GM23338 (cell line): ENCODE data around the gene ZNF358. TPM values are rescaled to one million over a fixed set of nuclear protein-coding genes. Genes with fewer than 3 reads are reported as not detected.

Source experiments
- ATAC-seq: fragments of 200-7000 bp; cut with Tn5 transposase; 3 replicates; pipeline ENCODE4 v1.9.1; 2020
- DNase-seq: peaks from one replicate; pipeline ENCODE4 v3.0.0-alpha.2; 2015; ENCODE audit warnings: low spot score
- H2AFZ ChIP-seq: fragments of 200-600 bp; sonication (generic); 2 replicates; pipeline ENCODE4 v1.8.0; 2016; ENCODE audit warnings: antibody characterized with exemption, mild to moderate bottlenecking, moderate library complexity
- H3F3A ChIP-seq: fragments of 200-600 bp; sonication (generic); replicated peaks from 2 replicates; pipeline ENCODE4 v1.8.0; 2017; ENCODE audit warnings: antibody characterized with exemption, mixed run types, low read depth
- H3K27ac ChIP-seq: fragments of 200-600 bp; sonication (generic); 2 replicates; pipeline ENCODE4 v1.6.1; 2016; ENCODE audit warnings: low read depth
- H3K27me3 ChIP-seq: fragments of 200-600 bp; sonication (generic); 2 replicates; pipeline ENCODE4 v1.8.0; 2016; ENCODE audit warnings: mild to moderate bottlenecking, mixed run types, moderate library complexity; ENCODE audit not compliant: insufficient read depth
- H3K36me3 ChIP-seq: fragments of 200-600 bp; sonication (generic); 2 replicates; pipeline ENCODE4 v1.8.0; 2016; ENCODE audit warnings: mild to moderate bottlenecking; ENCODE audit not compliant: insufficient read depth
- H3K4me1 ChIP-seq: fragments of 200-600 bp; sonication (generic); 2 replicates; pipeline ENCODE4 v1.8.0; 2016; ENCODE audit warnings: mild to moderate bottlenecking, moderate library complexity; ENCODE audit not compliant: insufficient read depth
- H3K4me2 ChIP-seq: fragments of 200-600 bp; sonication (generic); 2 replicates; pipeline ENCODE4 v1.7.1; 2017; ENCODE audit warnings: mixed run types
- H3K4me3 ChIP-seq: fragments of 200-600 bp; sonication (generic); 2 replicates; pipeline ENCODE4 v1.6.1; 2016; ENCODE audit warnings: mixed run types
- H3K79me2 ChIP-seq: fragments of 200-600 bp; sonication (generic); replicated peaks from 2 replicates; pipeline ENCODE4 v1.8.0; 2017; ENCODE audit warnings: mild to moderate bottlenecking; ENCODE audit not compliant: insufficient read depth
- H3K9me2 ChIP-seq: fragments of 200-600 bp; sonication (generic); 2 replicates; pipeline ENCODE4 v1.8.0; 2017; ENCODE audit not compliant: insufficient read depth
- H4K20me1 ChIP-seq: fragments of 200-600 bp; sonication (generic); replicated peaks from 2 replicates; pipeline ENCODE4 v1.8.0; 2017; ENCODE audit warnings: mild to moderate bottlenecking; ENCODE audit not compliant: insufficient read depth
- H3K27ac Mint-ChIP-seq: 2 replicates; pipeline ENCODE4 v1.8.0; 2020; ENCODE audit warnings: inconsistent platforms, mild to moderate bottlenecking, moderate library complexity, mixed read lengths
- H3K27me3 Mint-ChIP-seq: 3 replicates; pipeline ENCODE4 v1.8.0; 2022; ENCODE audit warnings: low read depth, mild to moderate bottlenecking, moderate library complexity, mixed read lengths, inconsistent platforms; ENCODE audit not compliant: insufficient read depth, poor library complexity
- H3K36me3 Mint-ChIP-seq: 3 replicates; pipeline ENCODE4 v1.8.0; 2021; ENCODE audit warnings: low read depth, mild to moderate bottlenecking, inconsistent platforms, moderate library complexity, mixed read lengths
- H3K4me1 Mint-ChIP-seq: 3 replicates; pipeline ENCODE4 v1.8.0; 2020; ENCODE audit warnings: mild to moderate bottlenecking, inconsistent platforms, mixed read lengths
- H3K4me3 Mint-ChIP-seq: 3 replicates; pipeline ENCODE4 v1.8.0; 2021; ENCODE audit warnings: moderate library complexity, mild to moderate bottlenecking, inconsistent platforms, mixed read lengths
- H3K9me3 Mint-ChIP-seq: 3 replicates; pipeline ENCODE4 v1.8.0; 2020; ENCODE audit warnings: moderate library complexity, mild to moderate bottlenecking, inconsistent platforms, mixed read lengths
- CTCF ChIP-seq, 2 experiments: fragments of 200-600 bp in 1 of 2; sonication (generic) in 1 of 2; conservative IDR thresholded peaks; 2 replicates each; pipeline versions ENCODE4 v1.5.1 to v1.6.1; 2016 to 2017; ENCODE audit warnings: antibody characterized with exemption in 2 of 2, low read depth in 2 of 2, mild to moderate bottlenecking in 2 of 2, moderate library complexity in 1 of 2
- EZH2 ChIP-seq: fragments of 200-600 bp; sonication (generic); IDR thresholded peaks from one replicate; pipeline ENCODE4 v1.8.0; 2017; ENCODE audit warnings: antibody characterized with exemption, mild to moderate bottlenecking, low read depth; ENCODE audit not compliant: unreplicated experiment
- EZH2phosphoT487 ChIP-seq: fragments of 200-600 bp; sonication (generic); IDR thresholded peaks from one replicate; pipeline ENCODE4 v1.8.1; 2018; ENCODE audit warnings: antibody characterized with exemption; ENCODE audit not compliant: unreplicated experiment
- JUNB ChIP-seq: IDR thresholded peaks from one replicate; pipeline ENCODE4 v1.6.1; 2016; ENCODE audit warnings: antibody characterized with exemption; ENCODE audit not compliant: unreplicated experiment
- STAT1 ChIP-seq: IDR thresholded peaks from one replicate; pipeline ENCODE4 v1.6.1; 2016; ENCODE audit warnings: antibody characterized with exemption; ENCODE audit not compliant: unreplicated experiment
- ZNF114 ChIP-seq: fragments of 250-450 bp; sonication (Bioruptor Pico); IDR thresholded peaks from 2 replicates; pipeline ENCODE4 v1.5.0; 2020; ENCODE audit warnings: mild to moderate bottlenecking, moderate library complexity
- ZNF331 ChIP-seq: fragments of 250-450 bp; sonication (Bioruptor Pico); IDR thresholded peaks from 2 replicates; pipeline ENCODE4 v1.5.0; 2020; ENCODE audit warnings: low read depth, mild to moderate bottlenecking, moderate library complexity
- ZNF462 ChIP-seq: fragments of 250-450 bp; sonication (Bioruptor Pico); IDR thresholded peaks from 2 replicates; pipeline ENCODE4 v1.5.0; 2020; ENCODE audit warnings: mild to moderate bottlenecking, moderate library complexity
- polyA plus RNA-seq: library from polyadenylated mRNA; unstranded; fragments of >200 nt; fragmentation: Nextera tagmentation; extraction: Ambion mirVana; gene quantifications from 2 replicates; pipeline ENCODE4 v1.2.1, GENCODE V29; 2016
- total RNA-seq: library from RNA; depleted of rRNA; stranded (reverse); fragments of >200 nt; shearing (Covaris generic); gene quantifications from 2 replicates; pipeline ENCODE4 v1.2.3, GENCODE V29; 2014

The ZNF358 gene
- total and polyA plus RNA-seq, 2 experiments from 2014 or later: 23.8 to 52.9 TPM

- TF ChIP-seq ZNF462 (CRISPR knock-in tag) (no peak), CTCF (conservative IDR thresholded peaks at IDR 0.05; ENCODE audit: low read depth in 2 of 2) (no peak), STAT1 (no peak), EZH2 (no peak), ZNF331 (CRISPR knock-in tag) (no peak), JUNB (no peak)
Measured at GRCh38 chr19:7552781-7553180, 36.9 kb downstream of the ZNF358 start (continued).

- ATAC-seq (peak; percentile 12), DNase-seq (no peak)
- H3F3A ChIP-seq: no peaks in the 10 kb centered on the region
- peaks cover 37% of the 10 kb centered on the region for H3K36me3 Mint-ChIP-seq
- H3K36me3 ChIP-seq: peaks cover 8% of the 10 kb centered on the region; the same call in 1 of the 2 replicates
- H3K27me3 ChIP-seq: no peaks in the 10 kb centered on the region
- H3K79me2 ChIP-seq: no peaks in the 10 kb centered on the region
- no peaks in the 10 kb centered on the region; the same call in 1 of the 2 replicates for H4K20me1 ChIP-seq
- H3K27ac Mint-ChIP-seq: no peak overlapping the region
- peaks cover 8% of the 10 kb centered on the region for H3K27me3 Mint-ChIP-seq
- no peaks in the 10 kb centered on the region; the same call in 2 of the 3 replicates for H3K9me3 Mint-ChIP-seq
- TF ChIP-seq ZNF114 (CRISPR knock-in tag) (no peak), EZH2phosphoT487 (no peak), ZNF331 (CRISPR knock-in tag) (no peak)
- H3K4me1 ChIP-seq: peaks cover 3% of the 10 kb centered on the region; the same call in 1 of the 2 replicates
- H2AFZ ChIP-seq: 0 out of 2 replicates have a peak overlapping the region, but pooled peaks have one; percentile 32
- no peak overlapping the region for H3K27ac ChIP-seq
- H3K4me3 ChIP-seq: peak overlapping the region; percentile 65
- peaks cover 3% of the 10 kb centered on the region; the same call in 2 of the 3 replicates for H3K4me1 Mint-ChIP-seq
- peak overlapping the region; percentile 76 for H3K4me2 ChIP-seq
- H3K4me3 Mint-ChIP-seq: peak overlapping the region; percentile 75; the same call in 2 of the 3 replicates
- no peaks in the 10 kb centered on the region for H3K9me2 ChIP-seq
Measured at GRCh38 chr19:7554565-7554964, 38.7 kb downstream of the ZNF358 start.
